C4-2B (cell line): ENCODE results near the gene PLEK2.
"Not testable (repeated sequence)": the region's sequence is repeated elsewhere in the genome, so short reads cannot be mapped to it uniquely, and the experiment has no call there.

Source experiments
- H3K27ac ChIP-seq: fragments of 450-650 bp; 2 replicates; pipeline ENCODE4 v1.5.1; 2017
- CTCF ChIP-seq: fragments of 450-650 bp; conservative IDR thresholded peaks from 2 replicates; pipeline ENCODE4 v1.5.1; 2017; ENCODE audit warnings: mild to moderate bottlenecking
- ZFX ChIP-seq: fragments of 450-650 bp; IDR thresholded peaks from 2 replicates; pipeline ENCODE4 v1.6.1; 2017

PLEK2 gene

GRCh38 chr14:67343601-67344230, 68.2 kb downstream of the PLEK2 start:
- no peak for TF ChIP-seq ZFX
- TF ChIP-seq CTCF: no peak
- no peak overlapping the region for H3K27ac ChIP-seq

GRCh38 chr14:67341231-67341630, 70.7 kb downstream of the PLEK2 start:
- not testable (repeated sequence) for H3K27ac ChIP-seq
